ENCODE results near the gene MPZ.
"Not testable (repeated sequence)": the region's sequence is repeated elsewhere in the genome, so short reads cannot be mapped to it uniquely, and the experiment has no call there.

- TF ChIP-seq, protein P1, sequence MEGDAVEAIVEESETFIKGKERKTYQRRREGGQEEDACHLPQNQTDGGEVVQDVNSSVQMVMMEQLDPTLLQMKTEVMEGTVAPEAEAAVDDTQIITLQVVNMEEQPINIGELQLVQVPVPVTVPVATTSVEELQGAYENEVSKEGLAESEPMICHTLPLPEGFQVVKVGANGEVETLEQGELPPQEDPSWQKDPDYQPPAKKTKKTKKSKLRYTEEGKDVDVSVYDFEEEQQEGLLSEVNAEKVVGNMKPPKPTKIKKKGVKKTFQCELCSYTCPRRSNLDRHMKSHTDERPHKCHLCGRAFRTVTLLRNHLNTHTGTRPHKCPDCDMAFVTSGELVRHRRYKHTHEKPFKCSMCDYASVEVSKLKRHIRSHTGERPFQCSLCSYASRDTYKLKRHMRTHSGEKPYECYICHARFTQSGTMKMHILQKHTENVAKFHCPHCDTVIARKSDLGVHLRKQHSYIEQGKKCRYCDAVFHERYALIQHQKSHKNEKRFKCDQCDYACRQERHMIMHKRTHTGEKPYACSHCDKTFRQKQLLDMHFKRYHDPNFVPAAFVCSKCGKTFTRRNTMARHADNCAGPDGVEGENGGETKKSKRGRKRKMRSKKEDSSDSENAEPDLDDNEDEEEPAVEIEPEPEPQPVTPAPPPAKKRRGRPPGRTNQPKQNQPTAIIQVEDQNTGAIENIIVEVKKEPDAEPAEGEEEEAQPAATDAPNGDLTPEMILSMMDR (conservative IDR thresholded peaks at IDR 0.05): not testable (repeated sequence)
- not testable (repeated sequence) for TF ChIP-seq ZFX (IDR thresholded peaks at IDR 0.05)
These were observed 52.7 kb downstream of the MPZ start for GRCh38 chr1:161257109-161257508.
